Left renal cortex interstitium (tissue), 4 donors: Measurements from ENCODE around the gene SLC25A33. TPM values are rescaled to one million over a fixed set of nuclear protein-coding genes. Genes with fewer than 3 reads are reported as not detected.
A peak's percentile ranks its signal among the peaks of the same experiment; 100 is the strongest.
"Not testable (repeated sequence)": the region's sequence is repeated elsewhere in the genome, so short reads cannot be mapped to it uniquely, and the experiment has no call there.

Experiments
- DNase-seq, 4 donors: peaks; one replicate each; pipeline ENCODE4 v3.0.0-alpha.2; 2013; ENCODE audit warnings: low read depth in 4 of 4, low spot score in 2 of 4, missing footprints in 1 of 4
- polyA plus RNA-seq, 4 donors: library from polyadenylated mRNA; unstranded; fragments of 120-200 nt; gene quantifications; one replicate each; pipeline ENCODE4 v1.2.1, GENCODE V29; 2013; ENCODE audit not compliant: insufficient read length in 4 of 4

SLC25A33 gene
- 1 to 10 TPM; 4.2 to 5.2 (median 4.3) TPM for polyA plus RNA-seq

DNA sequence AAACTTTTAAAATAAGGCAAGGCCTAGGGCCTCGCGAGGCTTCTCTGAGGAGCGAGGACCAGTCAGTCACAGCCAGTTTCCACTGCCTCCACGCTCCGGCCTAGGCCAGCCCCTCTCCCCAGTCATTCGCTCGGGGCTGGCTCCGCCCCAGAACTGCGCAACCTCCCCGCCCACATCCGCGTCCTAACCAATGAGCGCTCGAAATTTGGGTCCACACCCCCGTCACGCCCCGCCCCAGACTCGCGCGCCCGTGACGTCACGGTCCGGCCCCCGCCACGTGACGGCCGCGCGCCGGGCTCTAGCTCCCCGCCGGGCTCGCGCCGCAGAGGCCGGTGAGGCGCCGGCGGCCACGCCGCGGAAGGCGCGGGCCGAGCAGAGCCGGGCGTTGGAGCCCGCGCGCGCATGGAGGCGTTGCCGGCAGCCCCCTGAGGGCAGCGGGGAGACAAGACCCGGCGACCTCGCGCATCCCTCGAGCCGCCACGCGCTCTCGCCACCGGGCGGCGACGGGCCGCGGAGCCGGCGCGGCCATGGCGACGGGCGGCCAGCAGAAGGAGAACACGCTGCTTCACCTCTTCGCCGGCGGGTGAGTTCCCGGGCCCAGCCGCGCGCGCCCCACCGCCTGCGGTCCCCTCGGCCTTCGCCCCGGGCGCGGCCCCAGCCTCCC, at the start of gene SLC25A33:
Gene SLC25A33, plus strand, starts transcription at position 301 of the 664 bp plus-strand sequence. Its CDS starts 227 bp downstream, at position 528.
- DNase-seq: peak; percentile 89 to 99 (median 95)

DNA sequence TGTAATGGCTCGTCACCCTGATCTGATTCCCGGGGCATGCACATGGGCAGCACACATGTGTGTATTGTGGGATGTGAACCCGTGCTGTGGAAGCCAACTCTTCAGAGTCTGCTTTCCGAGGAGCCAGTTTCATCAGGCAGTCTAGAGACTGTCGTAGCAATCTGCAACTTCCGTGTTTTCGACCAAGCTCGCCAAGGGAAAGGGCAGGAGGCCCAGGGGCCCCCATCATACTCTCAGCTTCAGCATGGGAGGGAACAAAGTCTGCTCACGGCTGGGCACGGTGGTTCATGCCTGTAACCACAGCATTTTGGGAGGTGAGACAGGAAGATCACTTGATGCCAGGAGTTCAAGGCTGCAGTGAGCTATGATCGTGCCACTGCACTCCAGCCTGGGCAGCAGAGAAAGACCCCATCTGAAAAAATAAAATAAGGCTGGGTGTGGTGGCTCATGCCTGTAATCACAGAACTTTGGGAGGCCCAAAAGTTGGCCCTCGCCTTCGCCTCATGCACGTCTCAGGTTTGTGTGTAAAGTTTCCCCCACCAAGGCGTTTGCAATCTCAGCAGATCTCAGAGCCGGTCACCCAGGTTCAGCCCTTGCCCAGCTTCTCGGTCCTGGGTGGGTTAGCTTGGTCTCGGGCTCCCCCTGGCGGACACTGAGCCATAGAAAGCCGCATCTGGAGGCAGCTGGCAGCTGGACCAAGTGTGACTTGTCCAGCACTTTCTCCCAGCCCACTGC, 48.5 kb upstream of the SLC25A33 start:
- peak in 3 of 4 donors; percentile 63 to 68 (median 65) for DNase-seq

DNA sequence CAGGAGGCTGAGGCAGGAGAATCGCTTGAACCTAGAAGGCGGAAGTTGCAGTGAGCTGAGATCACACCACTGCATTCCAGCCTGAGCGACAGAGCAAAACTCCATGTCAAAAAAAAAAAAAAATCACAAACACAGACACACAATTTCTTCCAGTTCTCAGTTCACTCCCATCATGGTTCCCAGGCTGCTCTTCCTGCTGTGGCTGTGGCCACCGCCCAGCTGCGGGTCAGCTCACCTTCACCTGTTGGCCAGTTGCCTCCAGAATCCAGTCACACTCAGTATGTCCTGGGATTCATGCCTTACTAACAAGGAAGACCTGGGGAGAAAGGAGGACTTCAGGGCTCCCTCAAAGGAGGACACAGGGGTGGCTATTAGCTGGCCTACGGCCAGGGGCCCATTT, 45.9 kb upstream of the SLC25A33 start:
- no peak for DNase-seq

DNA sequence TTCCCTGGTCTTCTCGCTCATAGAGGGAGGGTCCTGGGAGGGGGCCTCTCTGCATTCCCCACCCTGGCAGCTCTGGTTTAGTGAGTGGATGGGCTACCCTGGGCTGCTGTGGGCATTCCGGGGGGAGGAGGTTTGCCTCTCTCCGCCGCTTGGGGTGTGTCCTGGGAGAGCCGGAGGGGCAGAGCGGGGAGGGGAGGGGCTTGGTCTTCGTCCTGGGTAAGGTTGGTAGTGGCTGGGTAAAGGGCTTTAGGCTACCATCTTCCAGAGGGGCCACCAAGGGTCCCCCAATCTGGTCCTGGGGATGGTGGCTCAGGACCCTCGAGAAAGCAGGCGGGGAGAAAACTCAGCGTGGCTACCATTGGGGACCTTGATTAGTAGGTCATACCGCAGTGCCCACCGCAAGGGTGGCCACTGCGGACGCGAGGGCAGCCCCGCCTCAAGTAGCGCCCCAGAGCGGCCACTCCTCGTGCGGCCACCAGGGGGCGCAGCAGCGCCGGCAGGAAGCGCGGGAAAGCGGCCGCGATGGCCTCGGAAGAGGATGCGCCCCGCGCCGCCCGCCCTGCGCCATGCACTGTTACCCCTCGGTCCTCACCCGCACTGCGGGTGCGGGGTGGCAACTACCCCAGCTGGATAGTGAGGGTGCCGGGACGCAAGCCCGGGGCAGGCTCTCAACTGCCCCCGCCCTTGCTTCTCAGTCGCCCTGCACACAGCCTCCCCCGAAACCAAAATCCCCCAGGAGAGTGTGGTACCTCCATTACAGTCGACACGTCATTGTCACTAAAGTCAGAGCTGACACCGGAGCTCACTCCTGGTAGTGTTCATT, 44.1 kb upstream of the SLC25A33 start:
- DNase-seq: no peak

GRCh38 chr1:9495854-9496374, 43.4 kb upstream of the SLC25A33 start:
- no peak for DNase-seq

DNA sequence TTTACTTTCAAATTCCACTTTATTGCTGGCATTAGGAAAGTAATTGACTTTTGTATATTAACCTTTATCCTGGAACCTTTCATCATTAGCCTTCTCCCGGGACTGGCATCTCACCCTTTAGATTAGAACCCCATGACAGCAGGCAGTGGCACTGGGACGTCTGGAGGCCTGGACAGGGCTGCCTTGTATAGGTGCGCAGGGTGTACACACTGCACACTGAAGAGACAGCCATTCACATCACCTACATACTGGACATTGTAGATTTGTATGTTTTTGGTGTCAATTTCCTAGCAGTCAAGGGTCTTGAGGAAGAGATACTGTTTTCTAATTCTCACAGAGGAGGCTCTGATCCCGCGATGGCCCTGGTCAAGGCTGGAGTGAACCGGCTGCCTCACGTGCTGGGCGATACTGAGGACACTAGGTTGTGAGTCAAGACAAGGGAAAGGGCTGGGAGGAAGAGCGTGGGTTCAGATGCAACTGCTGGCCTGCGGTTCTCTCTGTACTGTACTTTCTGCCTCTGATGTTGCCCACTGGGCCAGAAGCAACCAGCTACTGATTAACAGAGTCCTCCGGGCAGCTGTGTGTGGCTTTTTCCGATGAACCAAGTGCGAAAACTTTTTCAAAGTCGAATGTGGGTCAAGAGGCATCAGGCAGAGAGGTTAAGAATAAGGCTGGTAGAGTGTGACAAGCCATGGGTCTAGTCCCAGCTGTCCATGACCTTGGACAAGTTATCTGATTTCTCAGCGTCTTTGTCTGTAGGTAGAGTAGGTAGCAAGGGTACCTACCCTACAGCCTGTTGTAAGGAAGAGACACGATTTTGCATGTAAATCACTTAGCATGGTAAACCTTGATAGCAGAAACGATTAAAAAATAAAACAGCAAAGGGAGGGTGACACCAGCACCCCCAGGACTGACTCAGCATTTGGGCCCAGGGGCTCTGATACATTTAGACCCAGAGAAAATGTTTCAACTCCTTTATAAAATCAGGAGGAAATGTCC, 38.2 kb upstream of the SLC25A33 start:
- DNase-seq: no peak

GRCh38 chr1:9503001-9503675, 36.1 kb upstream of the SLC25A33 start:
- DNase-seq: no peak

GRCh38 chr1:9505143-9505542, 34.1 kb upstream of the SLC25A33 start:
- DNase-seq: no peak

DNA sequence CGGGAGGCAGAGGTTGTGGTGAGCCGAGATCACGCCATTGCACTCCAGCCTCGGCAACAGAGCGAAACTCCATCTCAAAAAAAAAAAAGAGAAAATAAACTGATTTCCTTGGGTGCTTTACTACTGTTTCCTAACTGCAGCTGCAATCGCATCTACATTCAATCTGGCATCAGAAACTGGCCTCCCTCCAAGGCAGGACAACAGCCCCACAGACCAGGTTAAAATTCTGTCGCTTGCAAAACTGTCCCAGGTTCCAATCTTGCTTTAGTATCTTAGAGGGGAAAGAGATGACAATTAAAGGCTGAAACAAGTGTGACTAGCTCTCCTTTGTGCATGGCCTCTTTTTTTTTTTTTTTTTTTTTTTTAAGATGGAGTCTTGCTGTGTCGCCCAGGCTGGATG, 32.4 kb upstream of the SLC25A33 start:
- DNase-seq: no peak

DNA sequence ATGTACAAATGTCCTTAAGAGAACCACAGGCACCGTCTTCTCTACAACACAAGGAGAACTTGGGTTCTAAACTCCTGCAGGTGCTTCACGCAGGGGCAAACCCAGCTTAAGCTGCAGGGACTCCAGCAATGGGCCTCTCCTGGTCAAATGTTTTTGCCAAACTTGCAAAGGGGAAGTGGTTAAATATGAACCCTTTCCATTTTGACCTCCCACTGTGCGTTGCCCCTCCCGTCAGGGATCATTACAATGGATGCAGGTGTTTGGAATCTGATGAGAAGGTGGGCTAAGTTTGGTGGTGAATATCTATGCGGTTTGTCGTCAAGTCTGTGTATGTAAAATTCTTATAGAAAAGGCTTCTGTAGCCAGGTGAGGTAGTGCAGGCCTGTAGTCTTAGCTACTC, 29.1 kb upstream of the SLC25A33 start:
- no peak for DNase-seq

- DNase-seq: not testable (repeated sequence)
Observed at GRCh38 chr1:9515550-9515949, 23.7 kb upstream of the SLC25A33 start.

DNA sequence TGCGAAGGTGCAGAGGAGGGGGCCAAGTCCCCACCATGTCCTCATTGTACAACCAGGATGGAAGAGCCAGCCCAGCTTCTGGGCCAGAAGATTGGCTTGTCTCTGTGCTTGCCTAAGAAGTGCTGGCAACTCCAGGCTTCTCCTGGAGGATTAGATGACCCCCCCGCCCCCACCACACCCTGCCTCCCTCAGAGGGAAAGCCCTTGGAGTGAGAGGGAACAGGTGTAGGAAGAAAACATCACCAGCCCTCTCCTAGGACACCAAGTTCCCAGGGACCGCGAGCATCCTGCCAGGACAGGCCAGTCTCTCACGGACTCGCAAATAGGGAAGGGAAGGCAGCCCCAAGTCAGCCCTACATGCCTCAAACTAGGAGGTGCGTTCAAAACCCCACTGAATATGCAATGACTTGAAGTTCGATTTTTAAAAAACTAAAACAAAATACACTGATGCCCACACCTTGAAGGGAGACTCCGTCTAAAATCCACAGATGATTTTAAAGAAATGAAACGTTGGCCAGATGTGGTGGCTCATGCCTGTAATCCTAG, 20.7 kb upstream of the SLC25A33 start:
- DNase-seq: no peak

DNA sequence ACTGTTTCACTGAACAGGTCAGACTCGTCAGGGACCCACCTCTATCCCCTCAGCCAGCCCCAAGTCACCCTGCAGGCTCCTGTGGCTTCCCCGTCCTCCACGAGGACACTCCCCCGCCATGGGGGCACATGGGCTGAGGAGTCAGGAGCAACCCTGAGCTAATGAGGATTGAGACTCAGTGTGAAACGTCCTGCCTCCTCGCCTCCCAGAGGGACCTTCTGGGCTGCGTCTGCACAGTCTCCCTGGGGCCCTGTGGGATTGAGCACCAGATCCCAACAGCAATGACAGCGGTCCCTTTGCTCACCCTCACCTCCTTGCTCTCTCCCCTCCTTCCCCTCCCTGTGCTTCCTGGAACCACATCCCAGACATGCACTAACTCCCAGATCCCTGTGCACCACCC, 18.9 kb upstream of the SLC25A33 start:
- no peak for DNase-seq

DNA sequence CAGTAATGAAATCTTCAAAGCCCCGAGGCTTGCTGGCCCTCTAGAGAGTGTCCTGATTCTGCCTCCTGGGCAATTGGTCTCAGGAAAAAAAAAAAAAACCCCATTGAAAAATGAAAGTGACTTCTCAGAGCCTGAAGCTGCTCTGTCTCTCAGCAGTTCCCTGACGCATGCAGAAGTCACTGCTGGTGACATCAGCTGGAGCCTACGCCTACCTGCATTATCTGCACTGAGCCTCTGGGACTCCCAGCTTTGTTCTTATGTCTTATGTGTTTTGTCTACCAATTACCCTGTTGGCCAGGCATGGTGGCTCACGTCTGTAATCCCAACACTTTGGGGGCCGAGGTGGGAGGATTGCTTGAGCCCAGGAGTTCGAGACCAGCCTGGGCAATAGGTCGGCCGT, 10.1 kb upstream of the SLC25A33 start:
- DNase-seq: no peak

- no peak for DNase-seq
Observed at GRCh38 chr1:9530320-9530719, 8.9 kb upstream of the SLC25A33 start.

DNA sequence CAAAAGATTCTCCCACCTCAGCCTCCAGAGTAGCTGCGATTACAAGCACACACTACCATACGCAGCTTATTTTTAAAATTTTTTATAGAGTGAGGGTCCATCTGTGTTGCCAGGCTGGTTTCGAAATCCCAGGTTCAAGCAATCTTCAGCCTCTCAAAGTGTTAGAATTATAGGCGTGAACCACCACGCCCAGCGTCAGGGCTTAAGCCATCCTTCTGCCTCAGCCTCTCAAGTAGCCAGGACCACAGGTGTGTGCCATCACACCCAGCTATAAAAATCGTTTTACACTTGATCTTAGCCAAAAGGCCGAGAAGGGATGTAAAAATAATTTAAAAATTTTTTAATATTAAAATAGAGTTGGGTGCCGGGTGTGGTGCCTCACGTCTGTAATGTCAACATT, 4.3 kb upstream of the SLC25A33 start:
- no peak for DNase-seq

DNA sequence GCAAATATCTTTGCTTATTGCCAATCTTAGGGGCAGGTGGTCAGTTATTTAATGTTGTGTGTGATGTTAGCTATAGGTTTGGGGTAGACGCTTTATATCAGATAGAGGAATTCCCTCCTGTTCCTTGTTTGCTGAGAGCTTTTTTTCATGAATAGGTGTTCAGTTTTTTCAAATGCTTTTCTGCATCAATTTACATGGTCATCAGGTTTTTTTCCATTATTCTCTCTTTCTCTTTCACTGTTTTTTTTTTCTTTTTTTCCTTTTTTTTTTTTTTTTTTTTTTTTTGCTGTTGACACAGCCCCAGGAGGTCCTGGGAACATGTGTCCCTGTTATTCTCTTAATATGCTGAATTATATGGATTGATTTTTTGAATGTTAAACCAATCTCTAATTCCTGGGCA, 3.0 kb upstream of the SLC25A33 start:
- DNase-seq: no peak

DNA sequence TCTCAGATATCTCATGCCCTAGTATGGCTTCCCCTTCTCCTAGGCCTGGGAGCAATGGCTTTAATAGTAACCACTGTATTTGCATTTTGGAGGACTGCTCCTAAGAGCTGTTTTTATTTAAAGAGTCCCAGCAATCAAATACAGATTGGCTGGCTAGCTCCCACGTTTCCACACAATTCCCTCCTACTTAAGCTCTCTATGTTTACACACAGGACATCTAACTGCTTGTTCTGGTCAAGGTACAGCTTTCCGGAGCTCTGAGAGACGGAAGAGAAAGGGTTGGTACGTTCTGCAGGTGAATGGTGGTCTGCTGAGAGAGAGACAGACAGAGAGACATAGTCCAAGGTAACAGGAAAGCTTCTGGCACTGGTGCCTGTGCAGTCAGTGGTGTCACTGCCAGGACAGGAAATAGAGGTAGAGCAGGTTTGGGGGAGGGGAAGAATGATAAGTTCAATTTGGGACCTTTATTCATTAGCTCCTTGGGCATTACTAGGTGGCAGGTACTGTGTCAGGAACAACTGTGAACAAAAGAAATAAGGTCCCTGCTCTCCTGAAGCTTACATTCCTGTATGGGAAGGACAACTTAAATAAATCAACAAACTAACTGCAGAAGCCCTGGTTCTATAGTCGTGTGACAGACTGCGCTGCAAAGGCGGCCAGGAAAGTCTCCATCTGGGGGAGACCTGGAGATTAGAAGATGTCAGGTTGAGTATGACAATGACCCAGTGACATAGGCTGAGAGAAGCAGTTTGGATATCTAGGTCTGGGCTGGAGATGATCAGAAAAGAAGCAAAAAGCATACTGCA, 1.2 kb upstream of the SLC25A33 start:
- no peak for DNase-seq
